Measurements from ENCODE around the gene DGLUCY.

Gene DGLUCY

GRCh38 chr14:91216731-91217226 is 102.9 kb downstream of the DGLUCY start:
- no peak overlapping the region for H3K27ac ChIP-seq
- no peak for TF ChIP-seq ZFX (IDR thresholded peaks at IDR 0.05; ENCODE audit: borderline replicate concordance)
- TF ChIP-seq, protein P1, sequence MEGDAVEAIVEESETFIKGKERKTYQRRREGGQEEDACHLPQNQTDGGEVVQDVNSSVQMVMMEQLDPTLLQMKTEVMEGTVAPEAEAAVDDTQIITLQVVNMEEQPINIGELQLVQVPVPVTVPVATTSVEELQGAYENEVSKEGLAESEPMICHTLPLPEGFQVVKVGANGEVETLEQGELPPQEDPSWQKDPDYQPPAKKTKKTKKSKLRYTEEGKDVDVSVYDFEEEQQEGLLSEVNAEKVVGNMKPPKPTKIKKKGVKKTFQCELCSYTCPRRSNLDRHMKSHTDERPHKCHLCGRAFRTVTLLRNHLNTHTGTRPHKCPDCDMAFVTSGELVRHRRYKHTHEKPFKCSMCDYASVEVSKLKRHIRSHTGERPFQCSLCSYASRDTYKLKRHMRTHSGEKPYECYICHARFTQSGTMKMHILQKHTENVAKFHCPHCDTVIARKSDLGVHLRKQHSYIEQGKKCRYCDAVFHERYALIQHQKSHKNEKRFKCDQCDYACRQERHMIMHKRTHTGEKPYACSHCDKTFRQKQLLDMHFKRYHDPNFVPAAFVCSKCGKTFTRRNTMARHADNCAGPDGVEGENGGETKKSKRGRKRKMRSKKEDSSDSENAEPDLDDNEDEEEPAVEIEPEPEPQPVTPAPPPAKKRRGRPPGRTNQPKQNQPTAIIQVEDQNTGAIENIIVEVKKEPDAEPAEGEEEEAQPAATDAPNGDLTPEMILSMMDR (IDR thresholded peaks at IDR 0.05): no peak

- H3K27ac ChIP-seq: no peak overlapping the region
Observed at GRCh38 chr14:91218014-91218413, 104.1 kb downstream of the DGLUCY start.

DNA sequence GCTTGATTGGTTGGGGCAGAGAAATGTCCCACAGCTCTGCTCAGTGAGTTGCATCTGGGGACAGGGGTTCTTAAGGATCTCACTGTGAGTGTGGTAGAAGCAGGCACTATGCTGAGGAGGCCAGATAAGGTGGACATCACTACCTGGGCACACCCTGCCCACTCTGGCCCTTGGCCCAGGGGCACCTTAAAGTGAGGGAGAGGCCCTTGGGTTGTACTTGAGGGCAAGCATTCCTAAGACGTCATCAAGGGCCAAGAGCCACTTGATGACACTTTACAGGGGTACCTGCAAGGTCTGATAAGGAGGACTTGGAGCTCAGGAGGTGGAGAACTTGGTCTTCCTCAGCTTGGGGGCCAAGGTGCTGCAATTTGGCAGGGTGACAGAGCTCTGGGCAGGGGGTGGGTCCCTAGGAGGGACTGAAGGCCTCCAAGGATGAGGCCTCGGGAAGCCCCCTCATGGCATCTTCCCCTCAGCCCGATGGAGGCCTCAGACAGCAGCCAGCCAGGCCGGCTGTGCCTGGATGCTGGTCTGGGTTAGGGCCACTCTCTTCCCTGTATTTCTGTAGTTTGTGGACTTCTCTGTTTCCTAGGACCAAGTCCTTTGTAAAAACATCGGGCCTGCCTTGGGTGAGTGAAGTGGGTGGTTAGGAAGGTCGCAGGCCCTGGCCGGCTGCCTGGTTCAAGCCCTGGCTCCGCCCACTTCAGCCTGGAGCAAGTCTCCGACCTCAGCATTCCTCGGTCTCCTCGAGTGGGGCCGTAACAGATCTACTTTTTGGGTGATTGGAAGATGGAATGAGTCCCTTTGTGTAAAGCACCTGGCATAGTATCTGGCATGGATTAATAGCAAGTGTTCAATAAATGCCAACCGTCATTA is 105.9 kb downstream of the DGLUCY start:
- H3K27ac ChIP-seq: no peak overlapping the region
- TF ChIP-seq, protein P1 (IDR thresholded peaks at IDR 0.05): no peak
- no peak for TF ChIP-seq ZFX (IDR thresholded peaks at IDR 0.05; ENCODE audit: borderline replicate concordance)

More at GRCh38 chr14:91218014-91218413, 104.1 kb downstream of the DGLUCY start:
- TF ChIP-seq ZFX (IDR thresholded peaks at IDR 0.05; ENCODE audit: borderline replicate concordance): no peak
- TF ChIP-seq, protein P1 (IDR thresholded peaks at IDR 0.05): no peak

- TF ChIP-seq ZFX (IDR thresholded peaks at IDR 0.05; ENCODE audit: borderline replicate concordance): no peak
- TF ChIP-seq, protein P1 (IDR thresholded peaks at IDR 0.05): no peak
- H3K27ac ChIP-seq: no peak overlapping the region
Observed at GRCh38 chr14:91220581-91221000, 106.7 kb downstream of the DGLUCY start.

DNA sequence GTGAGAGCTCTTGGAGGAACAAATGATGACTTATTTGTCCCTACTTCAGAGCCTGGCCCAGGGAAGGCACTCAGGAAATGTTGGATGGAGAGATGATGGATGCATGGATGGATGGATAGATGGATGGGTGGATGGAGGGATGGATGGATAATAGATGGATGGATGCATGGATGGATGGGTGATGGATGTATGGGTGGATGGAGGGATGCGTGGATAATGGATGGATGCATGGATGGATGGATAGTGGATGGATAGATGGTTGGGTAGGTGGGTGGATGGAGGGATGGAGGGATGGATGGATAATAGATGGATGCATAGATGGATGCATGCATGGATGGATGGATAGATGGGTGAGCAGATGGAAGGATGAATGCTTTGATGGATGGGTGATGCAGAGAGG is 107.4 kb downstream of the DGLUCY start:
- no peak for TF ChIP-seq ZFX (IDR thresholded peaks at IDR 0.05; ENCODE audit: borderline replicate concordance)
- TF ChIP-seq, protein P1 (IDR thresholded peaks at IDR 0.05): no peak
- no peak overlapping the region for H3K27ac ChIP-seq

DNA sequence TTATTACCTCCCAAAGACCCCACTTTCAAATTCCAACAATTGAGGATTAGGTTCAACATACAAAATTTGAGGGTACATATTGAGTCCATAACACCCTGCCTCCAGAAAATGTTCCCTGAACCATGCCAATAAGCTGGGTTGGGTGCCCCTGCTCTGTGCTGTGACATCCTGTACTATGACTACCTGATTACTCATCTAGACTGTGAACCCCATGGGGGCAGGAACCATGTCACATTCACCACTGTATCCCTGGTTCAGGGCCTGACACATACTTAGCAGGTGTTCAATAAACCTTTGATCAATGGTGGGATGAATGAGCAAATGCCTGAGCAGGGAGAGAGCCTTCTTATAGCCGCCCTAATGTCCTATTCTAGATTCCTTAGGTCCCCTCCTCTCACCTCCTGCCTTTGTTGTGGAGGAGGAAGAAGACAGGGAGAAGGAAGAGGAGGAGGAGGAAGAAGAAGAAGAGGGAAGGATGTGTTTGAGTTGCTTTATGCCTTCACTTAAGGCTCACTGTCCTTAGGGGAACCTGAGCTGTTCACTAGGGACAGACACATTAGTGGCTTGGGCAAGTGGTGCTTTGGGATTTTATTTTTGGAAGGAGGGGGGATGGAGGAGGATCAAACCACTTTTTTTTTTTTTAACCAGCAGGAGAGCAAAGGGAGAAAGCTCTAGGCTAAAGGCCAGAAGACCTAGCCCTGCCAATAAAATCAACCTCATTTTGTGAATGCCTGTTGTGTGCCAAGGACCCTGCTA is 109.3 kb downstream of the DGLUCY start:
- no peak overlapping the region for H3K27ac ChIP-seq
- TF ChIP-seq, protein P1 (IDR thresholded peaks at IDR 0.05): no peak
- no peak for TF ChIP-seq ZFX (IDR thresholded peaks at IDR 0.05; ENCODE audit: borderline replicate concordance)
